Measurements from ENCODE around the gene ASH1L. TPM values are rescaled to one million over a fixed set of nuclear protein-coding genes. Genes with fewer than 3 reads are reported as not detected.

The ASH1L gene
- total RNA-seq, 1 experiment from 2014 or later = 30.5 TPM

DNA sequence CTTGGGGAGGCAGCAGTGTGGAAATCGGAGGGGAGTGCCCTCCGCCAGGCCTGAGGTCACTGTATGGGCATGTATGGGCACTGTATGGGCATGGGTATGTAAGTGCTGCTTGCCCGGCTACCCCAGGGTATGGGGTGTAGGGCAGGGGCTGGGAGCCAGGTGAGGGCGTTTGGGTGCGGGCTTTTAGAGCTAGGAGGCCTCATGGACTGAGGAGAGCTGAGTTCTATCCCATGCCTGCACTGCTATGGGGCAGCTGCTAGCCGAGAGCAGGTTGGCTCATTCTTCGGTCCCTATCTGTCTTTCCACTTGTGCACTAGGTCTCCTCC is 266.7 kb downstream of the ASH1L start:
- H3K4me3 ChIP-seq (replicated peaks in 1 of 2; ENCODE audit: low read depth in 1 of 2, low read length in 2 of 2) = no peak overlapping the region
- ChIA-PET RAD21 (ENCODE audit: low non-redundant PET in 1 of 2, low total read pairs in 2 of 2, uncharacterized antibody in 2 of 2, unreplicated experiment in 2 of 2) (no interaction called here), CTCF (no interaction called here), POLR2A (no interaction called here)
- H3K9me3 ChIP-seq (ENCODE audit: control insufficient read depth in 1 of 2, insufficient read depth in 1 of 2, low read depth in 1 of 2, low read length in 2 of 2) = no peaks in the 10 kb centered on the region
- no TSS peak for BruUV-seq (replicated peaks)
- H3K27ac ChIP-seq (ENCODE audit: low read depth, low read length) = no peak overlapping the region
- no peak overlapping the region for H3K4me2 ChIP-seq (ENCODE audit: low read length)
- no peaks in the 10 kb centered on the region; a peak in 1 of 4 replicates for H3K4me1 ChIP-seq (ENCODE audit: control insufficient read depth in 1 of 2, insufficient read depth in 2 of 2, low read length in 2 of 2)
- intact Hi-C loops (cut with micrococcal nuclease) = no loop called here
- no peak overlapping the region for H2AFZ ChIP-seq (ENCODE audit: low read depth, low read length, poor library complexity, severe bottlenecking)
- DNase-seq (ENCODE audit: low read depth, low spot score) (no peak), ATAC-seq (no peak)
- no peak overlapping the region for H3K9ac ChIP-seq (ENCODE audit: low read length)
- H4K20me1 ChIP-seq (ENCODE audit: insufficient read depth) = no peaks in the 10 kb centered on the region
- TF ChIP-seq, protein P1, sequence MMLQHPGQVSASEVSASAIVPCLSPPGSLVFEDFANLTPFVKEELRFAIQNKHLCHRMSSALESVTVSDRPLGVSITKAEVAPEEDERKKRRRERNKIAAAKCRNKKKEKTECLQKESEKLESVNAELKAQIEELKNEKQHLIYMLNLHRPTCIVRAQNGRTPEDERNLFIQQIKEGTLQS (IDR thresholded peaks at IDR 0.05) = no peak
- TF ChIP-seq, protein P2, sequence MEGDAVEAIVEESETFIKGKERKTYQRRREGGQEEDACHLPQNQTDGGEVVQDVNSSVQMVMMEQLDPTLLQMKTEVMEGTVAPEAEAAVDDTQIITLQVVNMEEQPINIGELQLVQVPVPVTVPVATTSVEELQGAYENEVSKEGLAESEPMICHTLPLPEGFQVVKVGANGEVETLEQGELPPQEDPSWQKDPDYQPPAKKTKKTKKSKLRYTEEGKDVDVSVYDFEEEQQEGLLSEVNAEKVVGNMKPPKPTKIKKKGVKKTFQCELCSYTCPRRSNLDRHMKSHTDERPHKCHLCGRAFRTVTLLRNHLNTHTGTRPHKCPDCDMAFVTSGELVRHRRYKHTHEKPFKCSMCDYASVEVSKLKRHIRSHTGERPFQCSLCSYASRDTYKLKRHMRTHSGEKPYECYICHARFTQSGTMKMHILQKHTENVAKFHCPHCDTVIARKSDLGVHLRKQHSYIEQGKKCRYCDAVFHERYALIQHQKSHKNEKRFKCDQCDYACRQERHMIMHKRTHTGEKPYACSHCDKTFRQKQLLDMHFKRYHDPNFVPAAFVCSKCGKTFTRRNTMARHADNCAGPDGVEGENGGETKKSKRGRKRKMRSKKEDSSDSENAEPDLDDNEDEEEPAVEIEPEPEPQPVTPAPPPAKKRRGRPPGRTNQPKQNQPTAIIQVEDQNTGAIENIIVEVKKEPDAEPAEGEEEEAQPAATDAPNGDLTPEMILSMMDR (IDR thresholded peaks at IDR 0.05 in 2 of 3, conservative IDR thresholded peaks at IDR 0.05 in 1 of 3; ENCODE audit: borderline replicate concordance in 1 of 3, insufficient read depth in 1 of 3, low read depth in 2 of 3, low read length in 2 of 3) = no peak
- TF ChIP-seq YY1 (IDR thresholded peaks at IDR 0.05; ENCODE audit: extremely low read depth, insufficient replicate concordance, low read depth, low read length) (no peak), TCF7L2 (IDR thresholded peaks at IDR 0.05; ENCODE audit: borderline replicate concordance, extremely low read depth, insufficient read depth, insufficient read length) (no peak), POLR2A (IDR thresholded peaks at IDR 0.05; ENCODE audit: borderline replicate concordance, extremely low read depth, insufficient read depth, insufficient read length) (no peak), ELF1 (IDR thresholded peaks at IDR 0.05; ENCODE audit: borderline replicate concordance, low read depth) (no peak), JUND (IDR thresholded peaks at IDR 0.05) (no peak), RAD21 (IDR thresholded peaks at IDR 0.05; ENCODE audit: low read depth) (no peak), SRF (IDR thresholded peaks at IDR 0.05; ENCODE audit: low read depth) (no peak), CBX3 (IDR thresholded peaks at IDR 0.05; ENCODE audit: low read depth) (no peak), ZFX (IDR thresholded peaks at IDR 0.05) (no peak), FOSL1 (IDR thresholded peaks at IDR 0.05; ENCODE audit: low read depth) (no peak), CEBPB (IDR thresholded peaks at IDR 0.05; ENCODE audit: low read depth) (no peak), SP1 (IDR thresholded peaks at IDR 0.05; ENCODE audit: low read depth) (no peak), ZNF274 (IDR thresholded peaks at IDR 0.05; ENCODE audit: low read depth, low read length) (no peak), POLR2AphosphoS5 (IDR thresholded peaks at IDR 0.05; ENCODE audit: low read depth, low read length) (no peak)
- TF ChIP-seq, protein P3, sequence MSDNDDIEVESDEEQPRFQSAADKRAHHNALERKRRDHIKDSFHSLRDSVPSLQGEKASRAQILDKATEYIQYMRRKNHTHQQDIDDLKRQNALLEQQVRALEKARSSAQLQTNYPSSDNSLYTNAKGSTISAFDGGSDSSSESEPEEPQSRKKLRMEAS (IDR thresholded peaks at IDR 0.05) = no peak
- TF ChIP-seq, protein P4, sequence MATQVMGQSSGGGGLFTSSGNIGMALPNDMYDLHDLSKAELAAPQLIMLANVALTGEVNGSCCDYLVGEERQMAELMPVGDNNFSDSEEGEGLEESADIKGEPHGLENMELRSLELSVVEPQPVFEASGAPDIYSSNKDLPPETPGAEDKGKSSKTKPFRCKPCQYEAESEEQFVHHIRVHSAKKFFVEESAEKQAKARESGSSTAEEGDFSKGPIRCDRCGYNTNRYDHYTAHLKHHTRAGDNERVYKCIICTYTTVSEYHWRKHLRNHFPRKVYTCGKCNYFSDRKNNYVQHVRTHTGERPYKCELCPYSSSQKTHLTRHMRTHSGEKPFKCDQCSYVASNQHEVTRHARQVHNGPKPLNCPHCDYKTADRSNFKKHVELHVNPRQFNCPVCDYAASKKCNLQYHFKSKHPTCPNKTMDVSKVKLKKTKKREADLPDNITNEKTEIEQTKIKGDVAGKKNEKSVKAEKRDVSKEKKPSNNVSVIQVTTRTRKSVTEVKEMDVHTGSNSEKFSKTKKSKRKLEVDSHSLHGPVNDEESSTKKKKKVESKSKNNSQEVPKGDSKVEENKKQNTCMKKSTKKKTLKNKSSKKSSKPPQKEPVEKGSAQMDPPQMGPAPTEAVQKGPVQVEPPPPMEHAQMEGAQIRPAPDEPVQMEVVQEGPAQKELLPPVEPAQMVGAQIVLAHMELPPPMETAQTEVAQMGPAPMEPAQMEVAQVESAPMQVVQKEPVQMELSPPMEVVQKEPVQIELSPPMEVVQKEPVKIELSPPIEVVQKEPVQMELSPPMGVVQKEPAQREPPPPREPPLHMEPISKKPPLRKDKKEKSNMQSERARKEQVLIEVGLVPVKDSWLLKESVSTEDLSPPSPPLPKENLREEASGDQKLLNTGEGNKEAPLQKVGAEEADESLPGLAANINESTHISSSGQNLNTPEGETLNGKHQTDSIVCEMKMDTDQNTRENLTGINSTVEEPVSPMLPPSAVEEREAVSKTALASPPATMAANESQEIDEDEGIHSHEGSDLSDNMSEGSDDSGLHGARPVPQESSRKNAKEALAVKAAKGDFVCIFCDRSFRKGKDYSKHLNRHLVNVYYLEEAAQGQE (IDR thresholded peaks at IDR 0.05; ENCODE audit: low read depth) = no peak
- H3K36me3 ChIP-seq (ENCODE audit: control insufficient read depth in 1 of 2, insufficient read depth in 2 of 2, low read length in 2 of 2) = no peaks in the 10 kb centered on the region
- H3K9me2 ChIP-seq (ENCODE audit: insufficient read depth) = no peaks in the 10 kb centered on the region
- H3K27me3 ChIP-seq (ENCODE audit: insufficient read depth, low read length) = no peaks in the 10 kb centered on the region
- no peaks in the 10 kb centered on the region for H3K79me2 ChIP-seq (ENCODE audit: insufficient read depth, low read length)

Measured in HCT116 (cell line).